Measurements from ENCODE around the gene TIAM1.

TIAM1 gene

GRCh38 chr21:31078216-31078615, 265.8 kb downstream of the TIAM1 start:
- H3K27me3 ChIP-seq (ENCODE audit: control insufficient read depth, insufficient read depth, low read length) = no peaks in the 10 kb centered on the region
- H3K9me3 ChIP-seq (ENCODE audit: control insufficient read depth, insufficient read depth, low read length) = no peaks in the 10 kb centered on the region
- H3K4me1 ChIP-seq (ENCODE audit: control insufficient read depth, insufficient read depth, low read length) = no peaks in the 10 kb centered on the region
- H3K4me3 ChIP-seq (ENCODE audit: low read depth, low read length) = no peak overlapping the region
- no peaks in the 10 kb centered on the region for H3K36me3 ChIP-seq (ENCODE audit: control insufficient read depth, insufficient read depth, low read length)
- H3K9ac ChIP-seq (ENCODE audit: low read depth, low read length) = no peak overlapping the region

DNA sequence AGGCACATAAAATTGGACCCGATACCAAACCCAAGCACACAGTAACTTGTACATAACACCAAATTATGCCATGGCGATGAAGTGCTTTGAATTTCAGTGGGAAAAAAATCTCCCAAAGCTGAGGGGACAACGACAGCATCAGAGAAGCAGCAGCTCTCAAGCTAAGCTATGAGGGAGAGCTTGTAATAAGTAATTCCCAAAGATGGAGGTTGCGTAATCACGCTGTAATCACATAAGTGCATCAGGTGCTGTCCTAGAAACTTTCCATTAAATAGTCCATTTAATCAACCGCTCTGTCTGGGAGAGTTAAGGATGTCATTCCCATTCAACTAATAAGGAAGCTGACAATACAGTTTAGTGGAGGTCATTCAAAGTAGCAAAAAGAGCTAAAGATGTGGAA, 268.2 kb downstream of the TIAM1 start:
- Histone ChIP-seq H3K9ac (ENCODE audit: low read depth, low read length) (no peak overlapping the region), H3K9me3 (ENCODE audit: control insufficient read depth, insufficient read depth, low read length) (no peaks in the 10 kb centered on the region), H3K4me3 (ENCODE audit: low read depth, low read length) (no peak overlapping the region), H3K4me1 (ENCODE audit: control insufficient read depth, insufficient read depth, low read length) (no peaks in the 10 kb centered on the region), H3K27me3 (ENCODE audit: control insufficient read depth, insufficient read depth, low read length) (no peaks in the 10 kb centered on the region), H3K36me3 (ENCODE audit: control insufficient read depth, insufficient read depth, low read length) (no peaks in the 10 kb centered on the region)

DNA sequence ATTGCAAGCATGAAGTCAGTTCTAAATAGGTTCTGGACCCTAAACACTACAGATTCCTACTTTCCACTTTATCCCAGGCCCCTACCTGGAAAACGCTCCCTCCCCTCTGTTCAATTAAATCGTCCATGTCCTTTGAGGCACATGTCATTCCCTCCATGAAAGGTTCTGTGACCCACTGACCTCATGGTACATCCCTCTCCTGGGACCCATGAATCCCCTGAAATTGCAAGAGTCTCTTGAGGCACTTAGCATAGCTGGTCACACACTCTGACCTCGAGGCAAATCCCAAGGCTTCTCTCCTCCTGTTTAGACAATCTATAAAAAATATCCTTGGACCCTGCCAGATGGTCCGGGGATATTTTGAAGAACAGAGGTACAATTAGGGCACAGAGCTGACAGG, 271.5 kb downstream of the TIAM1 start:
- Histone ChIP-seq H3K9ac (ENCODE audit: low read depth, low read length) (no peak overlapping the region), H3K36me3 (ENCODE audit: control insufficient read depth, insufficient read depth, low read length) (no peaks in the 10 kb centered on the region), H3K27me3 (ENCODE audit: control insufficient read depth, insufficient read depth, low read length) (no peaks in the 10 kb centered on the region), H3K4me1 (ENCODE audit: control insufficient read depth, insufficient read depth, low read length) (no peaks in the 10 kb centered on the region), H3K9me3 (ENCODE audit: control insufficient read depth, insufficient read depth, low read length) (no peaks in the 10 kb centered on the region), H3K4me3 (ENCODE audit: low read depth, low read length) (no peak overlapping the region)

Measured in iPS-15b (cell line).